ENCODE results near the gene CNNM4. TPM values are rescaled to one million over a fixed set of nuclear protein-coding genes. Genes with fewer than 3 reads are reported as not detected.

The CNNM4 gene
- total and polyA plus RNA-seq, 10 donors: 1.5 to 14.4 (median 7.8) TPM

- Histone ChIP-seq H3K4me3 (no peak overlapping the region), H3K27ac (no peak overlapping the region), H3K4me1 (peaks cover 8 to 52% (median 27%) of the 10 kb centered on the region in 6 donors), H3K27me3 (replicated peaks in 1 of 7) (no peaks in the 10 kb centered on the region), H3K9me3 (no peaks in the 10 kb centered on the region), H3K36me3 (peaks cover 0 to 83% (median 54%) of the 10 kb centered on the region in 6 donors)
- intact Hi-C loops (cut with DNase I; ENCODE audit: low total_unique reads): loop anchor here (10.0 kb wide), 1 partner anchor 89 kb away; the partner anchor contains the start of gene FER1L5
- TF ChIP-seq CTCF (IDR thresholded peaks at IDR 0.05 in 8 of 11, conservative IDR thresholded peaks at IDR 0.05 in 3 of 11) (no peak), POLR2A (IDR thresholded peaks at IDR 0.05) (no peak), POLR2AphosphoS5 (IDR thresholded peaks at IDR 0.05) (no peak)
- no peak for DNase-seq
- WGBS, 5 donors: 73 to 97% (median 84%) methylated on average over 3 of the region's 3 CpGs
Measured at GRCh38 chr2:96733931-96734330, 26.8 kb upstream of the CNNM4 start.

GRCh38 chr2:96734880-96735583, 25.7 kb upstream of the CNNM4 start:
- Histone ChIP-seq H3K36me3 (peaks cover 0 to 72% (median 44%) of the 10 kb centered on the region in 6 donors), H3K27me3 (replicated peaks in 1 of 7) (no peaks in the 10 kb centered on the region)
- 69 to 86% (median 77%) methylated on average over 8 of the region's 8 CpGs for WGBS, 5 donors

GRCh38 chr2:96737251-96737650, 23.5 kb upstream of the CNNM4 start:
- intact Hi-C loops (cut with DNase I; ENCODE audit: low total_unique reads): loop anchor here (10.0 kb wide), 1 partner anchor 92 kb away; the partner anchor contains the start of gene FER1L5
- H3K36me3 ChIP-seq: peaks cover 0 to 50% (median 22%) of the 10 kb centered on the region in 6 donors
- H3K4me1 ChIP-seq: peaks cover 13 to 69% (median 42%) of the 10 kb centered on the region in 6 donors
- TF ChIP-seq POLR2A (IDR thresholded peaks at IDR 0.05) (no peak), POLR2AphosphoS5 (IDR thresholded peaks at IDR 0.05) (no peak), CTCF (IDR thresholded peaks at IDR 0.05 in 8 of 11, conservative IDR thresholded peaks at IDR 0.05 in 3 of 11) (no peak)
- no peaks in the 10 kb centered on the region for H3K27me3 ChIP-seq (replicated peaks in 1 of 7)
- DNase-seq: no peak
- no peak overlapping the region for H3K4me3 ChIP-seq
- no peaks in the 10 kb centered on the region for H3K9me3 ChIP-seq
- no peak overlapping the region for H3K27ac ChIP-seq
- 78 to 93% (median 81%) methylated on average over 2 of the region's 2 CpGs for WGBS, 5 donors

More at GRCh38 chr2:96734880-96735583, 25.7 kb upstream of the CNNM4 start:
- H3K4me3 ChIP-seq: no peak overlapping the region
- peaks cover 13 to 60% (median 34%) of the 10 kb centered on the region in 6 donors for H3K4me1 ChIP-seq
- DNase-seq: no peak
- TF ChIP-seq POLR2AphosphoS5 (IDR thresholded peaks at IDR 0.05) (no peak), POLR2A (IDR thresholded peaks at IDR 0.05) (no peak), CTCF (IDR thresholded peaks at IDR 0.05 in 8 of 11, conservative IDR thresholded peaks at IDR 0.05 in 3 of 11) (no peak)
- H3K9me3 ChIP-seq: no peaks in the 10 kb centered on the region
- peak overlapping the region in 7 of 8 donors; percentile 9 to 56 (median 44) for H3K27ac ChIP-seq
- intact Hi-C loops (cut with DNase I; ENCODE audit: low total_unique reads): loop anchor here (10.0 kb wide), 1 partner anchor 90 kb away; the partner anchor contains the start of gene FER1L5

GRCh38 chr2:96737831-96738230, 22.9 kb upstream of the CNNM4 start:
- Histone ChIP-seq H3K9me3 (no peaks in the 10 kb centered on the region), H3K4me3 (no peak overlapping the region), H3K36me3 (peaks cover 0 to 44% (median 16%) of the 10 kb centered on the region in 6 donors), H3K27ac (no peak overlapping the region), H3K27me3 (replicated peaks in 1 of 7) (no peaks in the 10 kb centered on the region), H3K4me1 (peaks cover 13 to 69% (median 42%) of the 10 kb centered on the region in 6 donors)
- no peak for DNase-seq
- intact Hi-C loops (cut with DNase I; ENCODE audit: low total_unique reads): loop anchor here (10.0 kb wide), 1 partner anchor 93 kb away; the partner anchor contains the start of gene FER1L5
- TF ChIP-seq POLR2A (IDR thresholded peaks at IDR 0.05): no peak
- TF ChIP-seq POLR2AphosphoS5 (IDR thresholded peaks at IDR 0.05): no peak
- no peak for TF ChIP-seq CTCF (IDR thresholded peaks at IDR 0.05 in 8 of 11, conservative IDR thresholded peaks at IDR 0.05 in 3 of 11)
- WGBS, 5 donors: 39 to 75% (median 60%) methylated on average over 2 of the region's 2 CpGs
